ENCODE results near the gene MRPL28.
"Not testable (repeated sequence)": the region's sequence is repeated elsewhere in the genome, so short reads cannot be mapped to it uniquely, and the experiment has no call there.

The MRPL28 gene

DNA sequence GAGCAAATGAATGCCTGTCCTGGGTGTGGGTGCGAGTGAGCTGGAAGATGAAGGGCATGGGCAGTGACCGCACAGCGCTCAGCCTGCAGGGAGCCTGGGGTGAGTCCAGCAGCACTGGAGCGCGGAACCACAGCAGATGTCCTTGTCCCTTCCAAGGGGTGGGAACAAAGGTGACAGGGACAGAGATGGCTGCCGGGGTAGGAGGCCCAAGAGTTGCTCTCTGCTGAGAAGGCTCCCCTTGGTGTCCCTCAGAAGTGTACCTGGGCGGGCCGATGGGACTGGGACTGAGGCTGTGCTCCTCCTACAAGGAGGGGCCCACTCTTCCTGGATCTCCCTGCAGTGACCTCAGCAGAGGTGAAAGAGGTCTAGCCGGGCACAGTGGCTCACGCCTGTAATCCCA lies 19.0 kb upstream of the MRPL28 start:
- no peak for DNase-seq (ENCODE audit: low spot score)

DNA sequence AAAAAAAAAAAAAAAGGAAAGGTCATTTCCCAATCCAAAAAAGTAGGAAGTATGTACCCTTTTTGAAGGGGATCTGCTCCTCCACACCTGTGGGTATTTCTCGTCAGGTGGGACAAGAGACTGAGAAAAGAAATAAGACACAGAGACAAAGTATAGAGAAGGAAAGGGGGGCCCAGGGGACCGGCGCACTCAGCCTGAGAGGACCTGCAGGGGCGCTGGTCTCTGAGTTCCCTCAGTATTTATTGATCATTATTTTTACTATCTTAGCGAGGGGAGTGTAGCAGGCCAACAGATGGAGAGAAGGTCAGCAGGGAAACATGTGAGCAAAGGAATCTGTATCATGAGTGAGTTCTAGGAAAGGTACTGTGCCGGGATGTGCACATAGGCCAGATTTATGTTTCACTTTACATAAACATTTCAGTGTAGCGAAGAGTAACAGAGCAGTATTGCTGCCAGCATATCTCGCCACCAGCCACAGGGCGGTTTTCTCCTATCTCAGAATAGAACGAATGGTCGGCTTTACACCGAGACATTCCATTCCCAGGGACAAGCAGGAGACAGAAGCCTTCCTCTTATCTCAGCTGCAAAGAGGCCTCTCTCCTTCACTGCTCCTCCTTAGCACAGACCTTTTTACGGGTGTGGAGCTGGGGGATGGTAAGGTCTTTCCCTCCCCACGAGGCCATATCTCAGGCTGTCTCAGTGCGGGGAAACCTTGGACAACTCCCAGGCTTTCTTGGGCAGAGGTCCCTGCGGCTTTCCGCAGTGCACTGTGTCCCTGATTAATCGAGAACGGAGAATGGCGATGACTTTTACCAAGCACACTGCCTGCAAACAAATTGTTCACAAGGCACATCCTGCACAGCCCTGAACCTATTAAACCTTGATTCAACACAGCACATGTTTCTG lies 17.7 kb upstream of the MRPL28 start:
- DNase-seq (ENCODE audit: low spot score) = not testable (repeated sequence)

DNA sequence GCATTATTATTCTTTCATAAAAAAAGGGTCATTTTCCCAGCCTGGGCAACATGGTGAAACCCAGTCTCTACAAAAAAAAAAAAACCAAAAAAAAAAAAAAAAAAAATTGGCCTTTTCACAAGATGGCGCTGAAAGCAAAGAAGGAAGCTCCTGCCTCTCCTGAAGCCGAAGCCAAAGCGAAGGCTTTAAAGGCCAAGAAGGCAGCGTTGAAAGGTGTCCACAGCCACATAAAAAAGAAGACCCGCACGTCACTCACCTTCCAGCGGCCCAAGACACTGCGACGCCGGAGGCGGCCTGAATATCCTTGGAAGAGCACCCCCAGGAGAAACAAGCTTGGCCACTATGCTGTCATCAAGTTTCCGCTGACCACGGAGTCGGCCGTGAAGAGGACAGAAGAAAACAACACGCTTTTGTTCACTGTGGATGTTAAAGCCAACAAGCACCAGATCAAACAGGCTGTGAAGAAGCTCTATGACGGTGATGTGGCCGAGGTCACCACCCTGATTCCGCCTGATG lies 16.4 kb upstream of the MRPL28 start:
- DNase-seq (ENCODE audit: low spot score) = no peak

DNA sequence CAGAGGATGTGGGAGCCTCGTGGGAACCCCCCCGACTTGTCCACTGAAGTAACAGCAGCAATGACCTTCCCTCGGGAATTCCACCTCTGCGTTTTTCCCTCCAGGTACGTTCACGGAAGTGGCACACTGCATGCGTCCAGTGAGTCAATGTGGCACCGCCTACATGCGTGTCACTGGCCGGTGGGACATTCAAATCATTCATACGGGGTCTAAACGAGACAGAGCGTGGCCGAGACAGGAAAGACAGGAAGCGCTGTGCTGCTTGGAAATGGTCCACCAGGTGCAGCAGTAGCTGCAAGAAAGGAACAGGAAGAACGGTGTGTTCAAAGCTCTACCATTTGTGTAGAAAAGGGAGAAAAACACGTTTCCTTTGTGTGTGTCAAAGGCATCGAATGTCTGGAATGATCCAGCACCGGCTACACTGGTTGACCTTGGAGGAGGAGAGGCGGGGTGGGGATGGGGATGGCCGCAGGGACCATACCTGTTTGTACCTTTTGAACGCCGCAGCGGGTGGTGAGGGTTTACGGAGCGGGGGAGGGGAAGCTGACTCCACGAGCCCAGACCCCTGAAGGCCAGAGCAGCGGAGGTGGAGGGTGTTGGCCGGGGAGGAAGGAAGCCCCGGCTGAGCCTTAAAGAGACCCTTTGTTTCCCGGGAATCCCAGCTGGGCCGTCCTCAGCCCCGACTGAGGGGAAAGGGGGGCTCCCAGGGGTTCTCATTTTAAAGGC lies 13.2 kb upstream of the MRPL28 start:
- no peak for DNase-seq (ENCODE audit: low spot score)

DNA sequence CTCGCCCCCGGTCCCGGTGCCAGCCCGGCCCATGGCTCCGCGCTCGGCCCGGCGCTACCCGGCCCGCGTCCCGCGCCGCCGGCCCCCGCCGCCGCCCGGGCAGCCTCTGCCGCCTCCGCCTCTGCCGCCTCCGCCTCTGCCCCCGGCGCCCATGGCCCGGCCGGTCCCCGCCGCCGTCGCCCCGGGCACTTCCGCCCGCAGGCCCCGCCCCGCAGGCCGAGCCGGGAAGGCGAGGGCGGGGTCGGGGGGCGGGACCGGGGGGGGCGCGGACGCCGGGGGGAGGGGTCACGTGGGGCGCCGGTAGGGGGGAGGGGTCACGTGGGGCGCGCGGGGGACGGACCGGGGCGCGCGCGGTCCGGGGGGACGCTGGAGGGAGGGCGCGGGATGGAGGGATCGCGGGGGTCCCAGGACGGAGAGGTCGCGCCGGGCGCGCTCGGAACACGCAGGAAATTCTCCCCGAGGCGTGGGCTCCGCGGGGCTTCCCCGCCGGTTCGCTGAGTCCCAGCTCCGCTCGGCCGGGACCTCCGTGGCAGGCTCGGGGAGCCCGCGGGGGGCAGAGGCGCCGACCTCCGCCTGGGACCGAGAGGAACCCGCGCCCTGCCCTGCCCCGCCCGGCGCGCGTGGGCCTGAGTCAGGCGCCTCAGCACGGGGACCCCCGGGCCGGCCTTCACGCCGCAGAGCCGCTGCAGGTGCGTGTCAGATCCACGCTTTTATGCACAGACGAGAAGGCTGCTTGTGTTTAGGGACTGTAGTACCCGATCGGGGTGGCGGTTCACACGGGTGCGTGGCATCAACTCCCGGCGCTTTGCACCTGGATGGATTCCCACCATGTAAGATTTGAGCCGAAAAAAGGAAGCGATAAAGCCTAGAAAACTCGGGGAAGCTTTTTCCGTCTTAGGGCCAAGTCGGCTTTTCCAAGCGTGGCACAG lies 11.7 kb upstream of the MRPL28 start, which contains the start of gene PGAP6:
Gene PGAP6, minus strand, starts transcription at position 190 of the 929 bp plus-strand sequence. Its CDS starts 157 bp downstream, at position 33.
- DNase-seq (ENCODE audit: low spot score) = peak; percentile 98

DNA sequence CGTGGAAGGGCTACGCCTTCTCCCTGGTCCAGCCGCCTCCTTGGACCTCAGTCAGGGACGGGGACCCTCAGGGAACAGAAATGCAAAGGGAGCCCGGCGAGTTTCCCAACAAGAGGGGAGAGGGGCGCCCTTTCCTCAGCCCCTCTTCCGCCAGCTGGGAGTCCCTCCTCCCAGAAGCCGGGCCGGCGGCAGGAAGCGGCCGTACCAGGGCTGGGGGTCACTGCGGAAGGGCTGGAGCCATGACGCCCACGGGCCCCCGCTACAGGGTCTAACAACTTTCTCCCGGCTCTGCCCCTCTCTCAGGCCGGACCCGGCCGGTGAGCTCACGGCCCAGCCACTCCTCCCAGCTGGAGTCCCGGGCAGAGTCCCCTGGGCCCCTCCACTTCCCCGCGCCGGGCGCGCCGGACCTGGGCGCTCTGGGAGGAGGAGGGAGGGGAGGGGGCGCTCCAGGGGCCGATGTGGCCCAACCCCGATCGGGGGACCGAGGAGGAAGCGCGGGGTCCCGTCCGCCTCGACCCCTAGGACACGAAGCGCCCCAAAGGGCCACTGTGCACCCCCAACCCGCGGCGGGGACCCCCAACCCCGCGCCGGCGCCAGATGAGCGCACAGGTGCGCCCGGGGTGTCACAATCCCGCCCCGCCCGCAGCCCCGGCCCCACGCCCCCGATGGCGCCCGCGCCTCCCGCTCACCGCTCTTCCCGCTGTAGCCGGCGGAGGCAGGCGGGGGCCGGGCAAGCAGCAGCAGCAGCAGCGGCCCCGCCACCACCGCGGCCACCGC lies 10.9 kb upstream of the MRPL28 start:
- DNase-seq (ENCODE audit: low spot score) = peak; percentile 46

DNA sequence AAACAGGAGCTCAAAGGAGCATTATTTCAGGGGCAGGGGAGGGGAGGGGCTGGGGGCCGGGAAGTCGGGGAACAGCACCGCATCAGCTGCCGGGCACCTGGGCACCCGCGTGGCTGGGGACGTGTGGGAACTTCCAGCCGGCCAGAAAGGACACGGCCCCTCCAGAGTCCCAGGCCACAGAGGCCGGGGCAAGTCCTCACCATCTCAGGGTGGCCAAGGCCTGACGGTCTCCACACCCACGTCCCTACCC lies 10.3 kb upstream of the MRPL28 start:
- peak; percentile 45 for DNase-seq (ENCODE audit: low spot score)

DNA sequence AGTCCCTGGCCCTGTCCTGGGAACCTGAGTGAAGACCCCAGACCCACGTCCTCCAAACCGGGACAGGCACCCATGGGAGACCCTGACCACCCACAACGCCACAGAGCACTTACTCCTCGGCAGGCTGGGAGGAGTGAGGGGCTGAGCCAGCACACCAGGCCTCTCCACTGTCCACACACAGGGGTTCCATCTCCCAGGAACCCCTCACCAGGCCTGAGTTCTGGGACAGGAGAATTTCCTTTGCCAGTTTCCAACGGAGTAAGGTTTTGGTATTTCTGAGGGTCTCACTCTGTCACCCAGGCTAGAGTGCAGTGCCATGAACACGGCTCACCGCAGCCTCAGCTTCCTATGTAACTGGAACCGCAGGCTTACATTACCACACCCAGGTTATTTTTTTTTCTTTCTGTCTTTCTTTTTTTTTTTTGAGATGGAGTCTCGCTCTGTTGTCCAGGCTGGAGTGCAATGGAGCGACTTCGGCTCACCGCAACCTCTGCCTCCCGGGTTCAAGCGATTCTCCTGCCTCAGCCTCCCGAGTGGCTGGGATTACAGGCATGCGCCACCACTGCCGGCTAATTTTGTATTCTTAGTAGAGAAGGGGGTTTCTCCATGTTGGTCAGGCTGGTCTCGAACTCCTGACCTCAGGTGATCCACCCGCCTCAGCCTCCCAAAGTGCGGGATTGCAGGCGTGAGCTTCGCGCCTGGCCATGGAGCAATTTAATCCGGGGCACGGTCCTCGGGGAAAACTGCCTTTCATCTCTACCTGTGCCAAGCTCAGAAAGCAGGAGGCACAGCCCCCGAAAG lies 9.8 kb upstream of the MRPL28 start:
- no peak for DNase-seq (ENCODE audit: low spot score)

DNA sequence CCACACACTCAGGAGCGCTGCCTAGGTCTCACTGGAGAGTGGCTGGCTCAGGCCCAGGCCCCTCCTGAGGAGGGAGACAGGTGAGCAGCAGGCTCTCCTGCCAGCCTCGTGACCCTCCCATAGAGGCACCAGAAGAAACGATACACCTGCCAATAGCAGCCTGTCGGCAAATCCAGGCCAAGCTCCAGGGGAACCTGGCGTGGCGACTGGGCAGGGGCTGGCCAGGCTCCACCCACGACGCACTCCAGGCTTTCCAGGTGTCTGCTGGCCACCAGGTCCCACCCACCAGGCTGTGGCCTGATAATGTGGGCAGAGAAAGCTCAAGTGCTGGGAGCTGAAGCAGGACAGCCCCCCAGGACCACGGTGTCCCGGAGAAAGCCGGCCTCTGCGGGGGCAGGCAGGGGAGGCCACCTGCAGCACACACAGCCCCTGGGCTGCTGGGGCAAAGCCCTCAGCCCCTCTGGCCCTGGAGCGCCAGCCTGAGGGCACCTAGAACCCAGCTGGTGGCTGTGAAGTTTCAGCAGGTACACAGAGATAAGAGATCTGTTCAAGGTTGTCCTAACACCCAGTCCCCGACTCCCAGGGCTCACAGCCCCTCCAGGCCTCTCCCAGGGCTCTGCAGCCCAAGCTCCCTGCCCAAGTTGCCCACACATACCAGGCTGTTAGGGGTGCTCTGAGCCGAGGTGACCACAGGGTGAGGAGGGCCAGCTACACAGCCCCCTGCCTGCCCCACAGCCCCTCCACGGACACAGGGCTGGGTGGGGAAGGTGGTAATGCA lies 9.0 kb upstream of the MRPL28 start:
- no peak for DNase-seq (ENCODE audit: low spot score)

DNA sequence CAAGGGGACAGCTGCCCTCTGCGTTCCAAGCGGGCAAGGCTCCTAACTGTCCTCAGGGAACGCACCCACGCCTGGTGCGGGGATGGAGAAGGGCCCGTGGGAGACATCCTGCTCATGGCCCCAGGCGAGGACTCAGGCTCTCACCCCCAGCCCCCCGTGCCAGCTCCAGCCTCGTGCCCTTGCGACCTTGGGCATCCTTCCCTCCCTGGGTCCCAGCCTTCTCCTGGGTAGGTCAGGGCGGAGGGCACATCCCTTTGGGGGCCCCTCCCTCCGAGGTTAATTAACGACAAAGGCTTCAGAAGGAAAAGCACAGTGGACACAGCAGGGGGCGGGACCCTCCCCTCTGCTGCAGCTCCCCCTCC lies 8.5 kb upstream of the MRPL28 start:
- DNase-seq (ENCODE audit: low spot score) = no peak

DNA sequence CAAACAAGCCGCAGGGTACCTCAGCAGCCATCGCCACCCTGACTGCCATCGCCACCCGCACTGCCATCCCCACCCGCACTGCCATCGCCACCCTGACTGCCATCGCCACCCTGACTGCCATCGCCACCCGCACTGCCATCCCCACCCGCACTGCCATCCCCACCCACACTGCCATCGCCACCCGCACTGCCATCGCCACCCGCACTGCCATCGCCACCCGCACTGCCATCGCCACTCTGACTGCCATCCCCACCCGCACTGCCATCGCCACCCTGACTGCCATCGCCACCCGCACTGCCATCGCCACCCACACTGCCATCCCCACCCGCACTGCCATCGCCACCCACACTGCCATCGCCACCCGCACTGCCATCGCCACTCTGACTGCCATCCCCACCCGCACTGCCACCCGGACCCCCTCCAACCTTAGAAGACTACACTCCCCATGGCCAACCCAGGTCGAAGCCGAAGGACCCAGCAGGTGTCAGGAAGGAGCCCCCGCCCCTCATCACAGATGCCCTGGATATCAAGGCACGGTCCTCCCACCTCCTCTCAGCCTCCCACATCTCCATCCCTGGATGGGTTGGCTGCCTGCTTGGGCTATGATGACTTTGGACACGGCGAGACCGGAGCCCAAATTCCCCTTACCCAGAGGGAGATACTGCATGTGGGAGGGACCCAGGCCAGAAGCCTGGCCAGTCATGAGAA lies 7.9 kb upstream of the MRPL28 start:
- DNase-seq (ENCODE audit: low spot score) = not testable (repeated sequence)

DNA sequence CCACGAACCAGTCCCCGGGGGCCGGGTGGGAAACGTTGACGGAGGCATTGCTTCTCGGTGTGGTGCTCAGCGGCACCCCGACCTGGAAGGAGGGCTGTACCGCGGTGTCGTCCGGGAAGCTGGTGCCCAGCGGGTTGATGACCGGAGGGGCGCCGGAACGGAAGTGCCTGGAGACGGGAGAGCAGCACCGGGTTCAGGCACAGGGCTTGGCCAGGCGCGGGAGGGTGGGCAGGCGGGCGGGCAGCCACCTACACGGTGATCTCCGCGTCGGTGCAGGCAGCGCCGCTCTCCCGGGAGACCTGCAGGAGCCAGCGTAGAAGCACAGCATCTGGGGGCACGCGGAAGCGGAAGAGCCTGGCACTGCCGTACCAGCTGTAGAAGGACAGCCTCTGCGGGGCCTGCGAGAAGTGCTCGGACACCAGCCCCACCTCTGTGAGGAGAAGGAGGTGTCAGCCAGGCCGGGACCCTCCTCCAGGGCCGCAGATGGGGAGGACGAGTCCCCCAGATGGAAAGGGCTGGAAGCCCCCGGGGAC lies 7.1 kb upstream of the MRPL28 start:
- DNase-seq (ENCODE audit: low spot score) = no peak

DNA sequence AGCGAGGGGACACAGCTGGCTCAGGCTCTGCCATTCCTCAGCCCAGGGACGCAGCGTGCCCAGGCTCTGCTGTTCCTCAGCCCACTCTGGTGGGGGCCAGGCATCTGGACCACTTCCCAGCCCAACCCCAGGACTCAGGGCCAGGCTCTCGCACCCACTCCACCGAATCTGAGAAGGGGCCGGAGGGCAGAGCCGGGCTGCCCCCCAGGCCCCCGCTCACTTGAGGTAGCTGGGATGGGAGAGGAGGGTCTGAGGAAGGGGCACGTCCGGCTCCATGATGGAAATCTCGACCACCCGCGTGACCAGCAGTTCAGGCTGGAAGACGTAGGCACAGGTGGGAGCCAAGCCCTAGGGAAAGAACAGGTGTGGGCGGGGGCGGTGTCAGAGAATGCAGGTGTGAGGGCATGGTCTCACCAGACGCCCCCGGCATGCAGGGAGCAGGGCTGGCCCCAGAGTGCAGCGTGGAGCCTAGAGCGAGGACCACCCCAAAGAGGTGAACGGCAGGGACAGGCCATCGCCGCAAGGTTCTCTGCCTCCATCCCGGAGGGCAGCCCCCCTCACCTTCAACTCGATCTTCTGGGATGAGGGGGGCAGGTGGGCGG lies 6.6 kb upstream of the MRPL28 start:
- no peak for DNase-seq (ENCODE audit: low spot score)

DNA sequence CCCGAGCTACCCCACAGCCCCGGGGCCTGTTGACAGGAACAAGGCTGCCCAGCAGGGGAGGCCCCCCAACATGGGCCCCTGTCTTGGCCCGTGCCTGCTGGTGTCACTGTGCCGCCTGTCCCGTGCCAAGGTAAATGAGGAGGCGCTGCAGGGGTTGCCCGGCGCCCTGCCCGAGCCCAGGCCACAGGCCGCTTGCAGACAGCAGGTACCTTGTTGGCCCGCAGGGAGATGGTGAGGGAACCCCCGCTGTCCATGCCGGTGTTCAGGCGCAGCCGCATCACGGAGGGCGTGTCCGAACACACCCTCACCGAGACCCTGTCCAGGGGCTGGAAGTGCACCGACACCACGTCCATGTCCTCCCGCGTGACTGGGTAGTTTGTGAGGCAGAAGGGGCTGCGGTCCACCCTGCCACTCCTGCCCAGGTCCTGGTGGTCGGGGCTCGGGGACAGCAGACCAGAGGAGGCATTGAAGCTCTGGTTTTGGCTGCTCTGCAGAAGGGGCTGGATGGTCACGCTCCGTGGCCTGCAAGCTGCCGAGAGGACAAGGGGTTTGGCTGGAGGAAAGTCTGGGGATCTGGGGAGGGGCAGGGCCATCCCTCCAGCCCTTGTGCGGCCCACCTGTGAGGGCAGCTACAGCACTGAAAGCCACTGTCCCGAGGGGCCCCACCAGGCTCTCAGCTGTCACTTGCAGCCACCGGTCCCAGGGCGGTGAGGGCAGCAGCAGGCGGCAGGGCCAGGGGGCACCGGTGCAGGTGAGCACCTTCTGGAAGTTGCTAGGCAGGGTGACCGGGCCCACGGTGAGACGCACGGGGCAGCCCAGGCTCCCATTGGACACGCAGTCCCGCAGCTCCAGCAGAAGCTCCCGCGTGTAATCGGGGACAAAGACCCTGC lies 5.8 kb upstream of the MRPL28 start:
- no peak for DNase-seq (ENCODE audit: low spot score)

DNA sequence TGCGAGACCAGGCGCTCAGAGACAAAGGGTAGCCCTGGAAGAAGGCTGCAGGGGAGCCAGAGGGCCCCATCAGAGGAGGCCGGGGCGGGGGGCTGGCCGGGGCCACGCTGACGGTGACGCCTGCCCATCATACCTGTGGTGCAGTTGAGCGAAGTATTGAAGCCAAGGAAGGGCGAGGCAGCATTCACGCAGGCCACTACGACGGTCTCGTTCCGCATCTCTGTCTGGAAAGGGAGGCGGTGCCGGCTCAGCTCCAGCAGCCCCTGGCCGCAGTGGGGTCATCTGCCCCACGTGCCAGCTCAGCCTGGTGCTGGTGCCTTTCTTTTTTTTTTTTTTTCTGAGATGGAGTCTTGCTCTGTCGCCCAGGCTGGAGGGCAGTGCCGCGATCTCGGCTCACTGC lies 4.9 kb upstream of the MRPL28 start:
- DNase-seq (ENCODE audit: low spot score) = no peak

DNA sequence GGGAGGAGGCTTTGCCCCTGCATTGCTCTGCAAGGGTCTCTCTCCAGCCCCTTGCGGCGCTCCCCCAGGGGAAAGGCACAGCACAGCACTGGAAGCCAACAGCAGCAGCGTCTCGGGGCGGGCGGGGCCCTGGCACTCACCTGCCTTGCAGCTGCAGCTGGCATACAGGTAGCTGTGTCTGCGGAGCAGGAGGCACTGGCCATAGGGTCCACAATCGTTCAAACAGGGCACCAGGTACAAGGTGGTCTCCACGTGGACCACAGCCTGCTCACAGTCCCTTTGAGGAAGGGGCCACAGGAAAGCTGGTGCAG lies 4.2 kb upstream of the MRPL28 start:
- DNase-seq (ENCODE audit: low spot score) = no peak

DNA sequence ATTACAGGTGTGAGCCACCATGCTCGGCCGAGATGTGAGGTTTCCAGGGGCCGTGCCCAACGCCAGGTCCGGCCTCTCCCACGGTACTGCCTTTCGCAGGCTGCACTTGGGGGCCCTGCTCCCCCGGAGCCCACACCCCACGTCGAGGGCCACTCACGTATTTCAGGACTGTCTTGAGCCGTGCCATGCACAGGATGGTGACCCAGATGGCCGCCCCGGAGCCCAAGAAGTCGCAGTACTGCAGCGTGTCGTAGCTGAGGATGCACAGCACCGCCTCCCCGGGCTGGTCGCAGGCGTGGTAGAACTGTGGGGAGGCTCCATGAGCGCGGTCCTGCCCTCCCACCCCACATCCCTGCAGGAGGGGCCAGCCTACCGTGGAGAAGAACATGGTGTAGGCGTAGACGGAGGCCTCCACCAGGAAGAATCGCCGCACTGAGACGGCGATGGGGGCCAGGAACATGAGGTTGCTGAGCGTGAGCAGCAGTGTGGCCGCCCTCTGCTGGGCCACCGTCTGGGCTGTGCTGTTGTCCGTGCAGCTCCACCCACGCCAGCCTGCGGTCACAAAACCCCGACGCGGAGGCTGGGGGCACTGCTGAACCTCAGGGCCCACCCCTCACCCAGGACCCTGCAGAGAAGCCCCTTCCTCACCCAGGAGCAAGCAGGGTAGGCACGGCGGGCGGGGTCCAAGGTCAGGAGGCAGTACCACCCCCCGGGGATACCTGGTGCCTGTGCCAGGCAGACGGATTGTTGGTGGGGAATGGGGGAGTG lies 3.7 kb upstream of the MRPL28 start:
- DNase-seq (ENCODE audit: low spot score) = no peak

Data from GM03348 (cell line).